GM10248 (cell line): Measurements from ENCODE around the gene ZNF260.

Source experiments
- CTCF ChIA-PET: fragments of 300-600 bp; sonication (Branson Sonifier 250); formaldehyde crosslinking; extraction: SDS; loops from one replicate; lab custom pipeline; 2021; ENCODE audit warnings: antibody characterized with exemption; lab: Yijun Ruan, JAX
- POLR2A ChIA-PET: fragments of 350-650 bp; sonication (Branson Sonifier 250); formaldehyde crosslinking; extraction: SDS; loops from one replicate; lab custom pipeline; 2020; ENCODE audit warnings: antibody characterized with exemption; lab: Yijun Ruan, JAX
- DNase-seq: peaks from one replicate; pipeline ENCODE4 v3.0.0; 2012; ENCODE audit errors: extremely low spot score
- CTCF ChIP-seq: IDR thresholded peaks from 2 replicates; pipeline ENCODE4 v1.5.1; 2012; ENCODE audit warnings: mild to moderate bottlenecking, low read depth; ENCODE audit errors: extremely low read depth, missing control alignments, control extremely low read depth

ZNF260 gene

GRCh38 chr19:36483653-36484052 lies 44.4 kb downstream of the ZNF260 start:
- DNase-seq = no peak
- ChIA-PET CTCF (interaction anchor here (1.3 to 1.7 kb wide), 2 partner anchors 11 to 203 kb away, joined by 3 to 5 read pairs; no protein-coding TSS in a partner anchor), POLR2A (no interaction called here)
- no peak for TF ChIP-seq CTCF

GRCh38 chr19:36482876-36483275 lies 45.2 kb downstream of the ZNF260 start:
- DNase-seq = no peak
- TF ChIP-seq CTCF = no peak
- ChIA-PET POLR2A (no interaction called here), CTCF (interaction anchor here (1.3 to 1.7 kb wide), 2 partner anchors 11 to 203 kb away, joined by 3 to 5 read pairs; no protein-coding TSS in a partner anchor)
